Tibial artery (tissue), 4 donors: ENCODE data around the gene PMF1.
"Not testable (repeated sequence)": the region's sequence is repeated elsewhere in the genome, so short reads cannot be mapped to it uniquely, and the experiment has no call there.

Source experiments
- DNase-seq, 2 donors: peaks; one replicate each; pipeline ENCODE4 v3.0.0-alpha.2; 2019
- H3K27ac ChIP-seq, 2 donors: fragments of 200-600 bp; sonication (generic) in 1 of 2; 1 replicate in 1 of 2; 2 replicates in 1 of 2; pipeline ENCODE4 v1.5.1; 2018 to 2019; ENCODE audit warnings: mild to moderate bottlenecking in 1 of 2
- H3K27me3 ChIP-seq, 2 donors: fragments of 200-600 bp; sonication (generic) in 1 of 2; one replicate each; pipeline versions ENCODE4 v1.5.1 to v1.6.0; 2016 to 2019
- H3K36me3 ChIP-seq, 3 donors: fragments of 200-600 bp; sonication (generic) in 2 of 3; one replicate each; pipeline ENCODE4 v1.5.1; 2016 to 2019; ENCODE audit warnings: mild to moderate bottlenecking in 2 of 3
- H3K4me1 ChIP-seq, 4 donors: fragments of 200-600 bp; sonication (generic) in 2 of 4; 1 replicate in 3 of 4; 2 replicates in 1 of 4; pipeline ENCODE4 v1.5.1; 2016 to 2019
- H3K4me3 ChIP-seq, 2 donors: fragments of 200-600 bp; sonication (generic) in 1 of 2; 1 replicate in 1 of 2; 2 replicates in 1 of 2; pipeline ENCODE4 v1.5.1; 2018 to 2019; ENCODE audit warnings: mild to moderate bottlenecking in 2 of 2
- H3K9me3 ChIP-seq, 3 donors: fragments of 200-600 bp; sonication (generic) in 1 of 3; one replicate each; pipeline ENCODE4 v1.5.1; 2016 to 2019
- intact Hi-C: fragments of 100-400 bp; cut with DNase I; formaldehyde crosslinking; loops from one replicate; pipeline ENCODE4 v1.15.0; 2023; ENCODE audit warnings: low total_unique reads
- TF ChIP-seq, protein P1 (sequence below), 2 experiments: fragments of 200-600 bp in 1 of 2; fragments of 450-650 bp in 1 of 2; IDR thresholded peaks; one replicate each; pipeline ENCODE4 v1.5.1; 2017 to 2019; ENCODE audit warnings: antibody characterized with exemption in 2 of 2, mild to moderate bottlenecking in 1 of 2, moderate library complexity in 1 of 2

PMF1 gene

GRCh38 chr1:156172696-156173470 is 39.9 kb upstream of the PMF1 start:
- TF ChIP-seq, protein P1, sequence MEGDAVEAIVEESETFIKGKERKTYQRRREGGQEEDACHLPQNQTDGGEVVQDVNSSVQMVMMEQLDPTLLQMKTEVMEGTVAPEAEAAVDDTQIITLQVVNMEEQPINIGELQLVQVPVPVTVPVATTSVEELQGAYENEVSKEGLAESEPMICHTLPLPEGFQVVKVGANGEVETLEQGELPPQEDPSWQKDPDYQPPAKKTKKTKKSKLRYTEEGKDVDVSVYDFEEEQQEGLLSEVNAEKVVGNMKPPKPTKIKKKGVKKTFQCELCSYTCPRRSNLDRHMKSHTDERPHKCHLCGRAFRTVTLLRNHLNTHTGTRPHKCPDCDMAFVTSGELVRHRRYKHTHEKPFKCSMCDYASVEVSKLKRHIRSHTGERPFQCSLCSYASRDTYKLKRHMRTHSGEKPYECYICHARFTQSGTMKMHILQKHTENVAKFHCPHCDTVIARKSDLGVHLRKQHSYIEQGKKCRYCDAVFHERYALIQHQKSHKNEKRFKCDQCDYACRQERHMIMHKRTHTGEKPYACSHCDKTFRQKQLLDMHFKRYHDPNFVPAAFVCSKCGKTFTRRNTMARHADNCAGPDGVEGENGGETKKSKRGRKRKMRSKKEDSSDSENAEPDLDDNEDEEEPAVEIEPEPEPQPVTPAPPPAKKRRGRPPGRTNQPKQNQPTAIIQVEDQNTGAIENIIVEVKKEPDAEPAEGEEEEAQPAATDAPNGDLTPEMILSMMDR (IDR thresholded peaks at IDR 0.05) = no peak
- intact Hi-C loops = no loop called here
- no peak for DNase-seq

DNA sequence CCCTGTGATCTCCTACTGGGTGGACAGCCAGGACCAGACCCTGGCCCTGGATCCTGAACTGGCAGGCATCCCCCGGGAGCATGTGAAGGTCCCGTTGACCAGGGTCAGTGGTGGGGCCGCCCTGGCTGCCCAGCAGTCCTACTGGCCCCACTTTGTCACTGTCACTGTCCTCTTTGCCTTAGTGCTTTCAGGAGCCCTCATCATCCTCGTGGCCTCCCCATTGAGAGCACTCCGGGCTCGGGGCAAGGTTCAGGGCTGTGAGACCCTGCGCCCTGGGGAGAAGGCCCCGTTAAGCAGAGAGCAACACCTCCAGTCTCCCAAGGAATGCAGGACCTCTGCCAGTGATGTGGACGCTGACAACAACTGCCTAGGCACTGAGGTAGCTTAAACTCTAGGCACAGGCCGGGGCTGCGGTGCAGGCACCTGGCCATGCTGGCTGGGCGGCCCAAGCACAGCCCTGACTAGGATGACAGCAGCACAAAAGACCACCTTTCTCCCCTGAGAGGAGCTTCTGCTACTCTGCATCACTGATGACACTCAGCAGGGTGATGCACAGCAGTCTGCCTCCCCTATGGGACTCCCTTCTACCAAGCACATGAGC is 36.1 kb upstream of the PMF1 start:
- no peak for DNase-seq
- intact Hi-C loops = no loop called here
- no peaks in the 10 kb centered on the region for H3K9me3 ChIP-seq
- peaks cover 0 to 40% (median 0%) of the 10 kb centered on the region in 3 donors for H3K36me3 ChIP-seq
- no peaks in the 10 kb centered on the region for H3K27me3 ChIP-seq
- no peak overlapping the region for H3K4me3 ChIP-seq
- H3K27ac ChIP-seq = no peak overlapping the region
- TF ChIP-seq, protein P1 (IDR thresholded peaks at IDR 0.05) = no peak
- H3K4me1 ChIP-seq = no peaks in the 10 kb centered on the region

More at GRCh38 chr1:156172696-156173470, 39.9 kb upstream of the PMF1 start:
- Histone ChIP-seq H3K27ac (no peak overlapping the region), H3K27me3 (no peaks in the 10 kb centered on the region), H3K4me1 (no peaks in the 10 kb centered on the region), H3K4me3 (no peak overlapping the region), H3K9me3 (no peaks in the 10 kb centered on the region), H3K36me3 (peaks cover 0 to 40% (median 0%) of the 10 kb centered on the region in 3 donors)

- no peaks in the 10 kb centered on the region for H3K4me1 ChIP-seq
- no peak overlapping the region for H3K27ac ChIP-seq
- DNase-seq = no peak
- intact Hi-C loops = no loop called here
- H3K27me3 ChIP-seq = no peaks in the 10 kb centered on the region
- H3K9me3 ChIP-seq = no peaks in the 10 kb centered on the region
- TF ChIP-seq, protein P1 (IDR thresholded peaks at IDR 0.05) = no peak
- no peak overlapping the region for H3K4me3 ChIP-seq
- peaks cover 0 to 33% (median 0%) of the 10 kb centered on the region in 3 donors for H3K36me3 ChIP-seq
Observed at GRCh38 chr1:156177919-156178654, 34.7 kb upstream of the PMF1 start.

GRCh38 chr1:156180471-156180870 is 32.3 kb upstream of the PMF1 start:
- Histone ChIP-seq H3K27ac (no peak overlapping the region), H3K9me3 (no peaks in the 10 kb centered on the region), H3K4me1 (no peaks in the 10 kb centered on the region), H3K27me3 (no peaks in the 10 kb centered on the region), H3K36me3 (peaks cover 0 to 18% (median 0%) of the 10 kb centered on the region in 3 donors), H3K4me3 (no peak overlapping the region)
- intact Hi-C loops = no loop called here
- TF ChIP-seq, protein P1 (IDR thresholded peaks at IDR 0.05) = no peak
- DNase-seq = no peak

DNA sequence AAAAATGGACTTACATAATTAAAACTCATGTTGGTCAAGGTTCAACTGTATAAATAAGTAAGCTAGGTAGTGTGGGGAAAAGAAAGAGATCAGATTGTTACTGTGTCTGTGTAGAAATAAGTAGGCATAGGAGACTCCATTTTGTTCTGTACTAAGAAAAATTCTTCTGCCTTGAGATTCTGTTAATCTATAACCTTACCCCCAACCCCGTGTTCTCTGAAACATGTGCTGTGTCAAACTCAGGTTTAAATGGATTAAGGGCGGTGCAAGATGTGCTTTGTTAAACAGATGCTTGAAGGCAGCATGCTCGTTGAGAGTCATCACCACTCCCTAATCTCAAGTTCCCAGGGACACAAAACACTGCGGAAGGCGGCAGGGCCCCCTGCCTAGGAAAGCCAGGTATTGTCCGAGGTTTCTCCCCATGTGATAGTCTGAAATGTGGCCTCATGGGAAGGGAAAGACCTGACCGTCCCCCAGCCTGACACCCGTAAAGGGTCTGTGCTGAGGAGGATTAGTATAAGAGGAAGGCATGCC is 31.3 kb upstream of the PMF1 start:
- DNase-seq, H3K9me3 ChIP-seq, H3K27ac ChIP-seq, H3K4me3 ChIP-seq, intact Hi-C loops, H3K27me3 ChIP-seq, H3K4me1 ChIP-seq: not testable (repeated sequence)
- H3K36me3 ChIP-seq = peaks cover 0 to 11% (median 0%) of the 10 kb centered on the region in 3 donors

DNA sequence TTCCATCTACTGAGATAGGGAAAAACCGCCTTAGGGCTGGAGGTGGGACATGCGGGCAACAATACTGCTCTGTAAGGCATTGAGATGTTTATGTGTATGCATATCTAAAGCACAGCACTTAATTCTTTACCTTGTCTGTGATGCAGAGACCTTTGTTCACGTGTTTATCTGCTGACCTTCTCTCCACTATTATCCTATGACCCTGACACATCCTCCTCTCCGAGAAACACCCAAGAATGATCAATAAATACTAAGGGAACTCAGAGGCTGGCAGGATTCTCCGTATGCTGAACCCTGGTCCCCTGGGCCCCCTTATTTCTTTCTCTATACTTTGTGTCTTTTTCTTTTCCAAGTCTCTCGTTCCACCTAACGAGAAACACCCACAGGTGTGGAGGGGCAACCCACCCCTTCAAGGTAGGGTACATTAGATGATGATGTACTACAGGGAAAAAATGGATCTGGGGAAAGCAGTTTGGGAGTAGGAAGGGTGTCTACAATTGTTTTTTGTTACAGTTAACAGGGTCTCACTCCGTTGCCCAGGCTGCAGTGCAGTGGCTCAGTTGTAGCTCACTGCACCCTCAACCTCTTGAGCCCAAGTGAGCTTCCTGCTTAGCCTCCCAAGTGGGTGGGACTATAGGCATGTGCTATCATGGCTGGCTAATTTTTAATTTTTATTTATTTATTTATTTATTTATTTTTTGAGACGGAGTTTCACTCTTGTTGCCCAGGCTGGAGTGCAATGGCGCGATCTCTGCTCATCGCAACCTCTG is 30.6 kb upstream of the PMF1 start:
- H3K4me3 ChIP-seq, H3K27me3 ChIP-seq, H3K27ac ChIP-seq, H3K9me3 ChIP-seq, H3K36me3 ChIP-seq, intact Hi-C loops, H3K4me1 ChIP-seq, DNase-seq: not testable (repeated sequence)

- H3K36me3 ChIP-seq, H3K27me3 ChIP-seq, DNase-seq, H3K9me3 ChIP-seq, H3K27ac ChIP-seq, intact Hi-C loops, H3K4me1 ChIP-seq, H3K4me3 ChIP-seq: not testable (repeated sequence)
Observed at GRCh38 chr1:156186347-156187177, 26.2 kb upstream of the PMF1 start.

DNA sequence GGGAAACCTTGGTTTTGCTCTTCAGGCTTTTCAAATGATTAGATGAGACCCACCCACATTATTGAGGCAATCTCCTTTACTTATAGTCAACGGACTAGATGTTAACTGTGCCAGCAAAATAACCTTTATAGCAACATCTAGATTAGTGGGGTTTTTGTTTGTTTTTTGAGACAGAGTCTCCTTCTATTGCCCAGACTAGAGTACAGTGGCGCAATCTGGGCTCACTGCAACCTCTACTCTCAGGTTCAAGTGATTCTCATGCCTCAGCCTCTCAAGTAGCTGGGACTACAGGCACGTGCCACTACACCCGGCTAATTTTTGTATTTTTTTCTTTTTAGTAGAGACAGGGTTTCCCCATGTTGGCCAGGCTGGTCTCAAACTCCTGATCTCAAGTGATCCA is 22.5 kb upstream of the PMF1 start:
- H3K36me3 ChIP-seq, H3K27ac ChIP-seq, DNase-seq, intact Hi-C loops, H3K9me3 ChIP-seq, H3K27me3 ChIP-seq, H3K4me3 ChIP-seq: not testable (repeated sequence)
- H3K4me1 ChIP-seq = peaks cover 0 to 16% (median 9%) of the 10 kb centered on the region in 4 donors
